HS-5 (cell line): Measurements from ENCODE around the gene C4orf54.

Experiments
- DNase-seq: peaks from one replicate; pipeline ENCODE4 v3.0.0-alpha.2; 2012; ENCODE audit warnings: low read depth

The C4orf54 gene

DNA sequence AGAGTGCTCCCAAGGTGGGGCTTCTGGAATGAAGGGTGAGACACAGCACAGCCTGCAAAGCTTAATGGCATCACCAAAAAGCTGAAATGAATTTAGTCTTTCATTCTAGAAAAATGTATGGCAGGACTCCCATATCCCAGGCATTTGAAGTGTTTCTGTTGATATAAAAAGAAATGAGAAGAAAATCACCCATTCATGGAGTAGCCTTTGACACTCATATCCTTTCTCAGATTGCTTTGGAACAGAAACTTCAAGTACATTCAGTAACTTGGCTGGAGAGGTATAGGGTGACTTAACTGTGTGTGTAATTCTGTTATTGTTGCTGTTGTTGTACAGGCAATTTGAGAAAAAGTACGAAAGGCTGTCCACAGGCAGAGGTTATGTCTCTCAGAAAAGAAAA, 35.3 kb downstream of the C4orf54 start:
- no peak for DNase-seq

DNA sequence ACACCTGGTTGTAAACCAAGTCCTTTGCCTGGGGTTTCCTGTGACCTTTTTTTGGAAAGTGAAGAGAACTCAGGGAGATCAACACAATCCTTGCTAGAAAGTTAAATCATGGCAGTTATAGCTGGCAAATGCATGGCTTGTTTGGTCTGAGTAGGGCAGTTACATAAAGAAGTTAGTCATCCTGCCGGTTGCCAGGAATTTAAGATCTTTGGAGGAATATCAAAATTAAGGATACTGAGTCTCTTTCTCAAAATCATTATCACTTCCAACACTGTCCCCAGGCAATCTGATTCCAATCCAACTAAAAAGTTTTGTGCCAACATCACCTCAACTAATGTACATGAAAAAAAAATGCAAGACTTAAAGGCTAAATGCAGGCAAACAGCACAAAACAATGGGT, 40.3 kb downstream of the C4orf54 start:
- no peak for DNase-seq

DNA sequence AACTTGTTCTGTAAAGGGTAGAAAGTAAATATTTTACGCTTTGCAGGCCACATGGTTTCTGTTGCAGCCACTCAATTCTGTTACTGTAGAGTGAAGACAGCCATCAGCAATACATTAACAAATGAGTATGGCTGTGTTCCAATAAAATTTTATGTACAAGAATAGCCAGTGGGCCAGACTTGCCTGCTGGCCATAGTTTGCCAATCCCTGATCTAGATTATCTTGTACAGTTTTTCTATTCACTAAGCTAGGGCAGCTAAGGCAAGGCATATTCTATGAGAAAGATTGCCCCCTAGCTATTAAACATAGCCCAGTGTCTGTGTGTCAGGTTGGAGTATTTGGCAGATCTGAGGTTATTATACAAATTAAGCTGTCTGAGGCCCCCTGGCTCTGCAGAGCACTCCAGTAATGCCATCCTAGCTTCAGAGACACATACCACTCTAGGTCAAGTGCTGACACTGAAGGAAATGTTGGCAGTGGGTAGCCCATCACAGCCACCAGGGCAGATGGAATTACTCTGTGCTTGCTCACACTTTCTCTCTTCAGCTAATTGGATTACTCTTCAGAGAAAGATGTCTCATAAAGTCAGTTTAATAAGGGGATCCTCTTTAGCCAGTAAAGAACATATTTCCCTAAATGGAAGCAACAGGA, 42.3 kb downstream of the C4orf54 start:
- DNase-seq = no peak

DNA sequence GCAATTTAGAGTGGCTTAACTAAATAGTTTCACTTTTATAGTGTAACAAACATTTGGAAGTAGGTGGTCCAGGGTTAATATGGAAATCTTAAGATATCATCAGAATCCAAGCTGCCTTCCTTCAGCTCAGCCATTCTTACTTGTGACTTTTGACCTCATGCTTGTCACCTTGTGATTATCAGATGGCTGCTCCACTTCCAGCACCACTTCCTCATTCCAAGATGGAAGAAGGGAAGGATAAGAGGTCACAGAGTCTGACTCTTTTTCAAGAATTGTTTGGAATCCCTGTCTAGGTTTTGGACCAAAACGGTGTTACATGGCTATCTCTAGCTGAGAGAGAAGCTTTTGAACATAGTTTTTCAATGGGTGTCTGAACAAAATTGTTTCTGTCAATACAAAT, 43.1 kb downstream of the C4orf54 start:
- no peak for DNase-seq

DNA sequence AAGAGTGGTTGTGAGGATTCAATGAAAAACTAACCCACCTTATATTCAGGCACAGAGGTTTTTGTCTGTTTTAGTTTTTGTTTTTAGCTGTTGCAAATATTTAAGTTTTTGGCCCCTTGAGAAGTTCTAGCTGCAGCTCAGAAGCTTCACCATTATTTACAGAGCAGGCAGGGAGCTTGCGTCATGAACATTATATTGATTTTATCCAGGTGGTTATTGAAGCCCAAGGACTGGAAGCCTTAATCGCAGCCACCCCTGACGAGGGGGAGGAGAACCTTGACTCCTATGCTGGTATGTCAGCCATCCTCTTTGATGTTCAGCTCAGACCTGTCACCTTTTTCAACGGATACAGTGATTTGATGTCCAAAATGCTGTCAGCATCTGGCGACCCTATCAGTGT, 44.9 kb downstream of the C4orf54 start:
- no peak for DNase-seq

DNA sequence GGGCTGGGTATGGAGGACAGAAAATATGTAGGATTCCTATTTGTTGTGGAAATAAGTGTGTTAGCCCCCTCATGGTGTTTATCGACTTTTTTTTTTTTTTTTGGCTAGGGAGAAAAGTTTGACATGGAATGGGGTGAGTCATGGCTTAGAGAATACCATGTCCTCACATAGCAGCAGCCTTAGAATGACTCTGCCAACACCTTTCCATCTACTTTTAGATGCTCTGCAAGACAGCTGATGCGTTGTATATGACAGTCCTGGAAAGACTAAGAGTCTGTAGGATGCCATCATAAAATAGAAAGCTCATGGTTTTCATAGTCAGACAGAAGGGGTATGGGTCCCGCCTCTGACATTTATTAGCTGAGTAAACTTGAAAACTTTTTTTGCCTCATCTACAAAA, 45.3 kb downstream of the C4orf54 start:
- no peak for DNase-seq

DNA sequence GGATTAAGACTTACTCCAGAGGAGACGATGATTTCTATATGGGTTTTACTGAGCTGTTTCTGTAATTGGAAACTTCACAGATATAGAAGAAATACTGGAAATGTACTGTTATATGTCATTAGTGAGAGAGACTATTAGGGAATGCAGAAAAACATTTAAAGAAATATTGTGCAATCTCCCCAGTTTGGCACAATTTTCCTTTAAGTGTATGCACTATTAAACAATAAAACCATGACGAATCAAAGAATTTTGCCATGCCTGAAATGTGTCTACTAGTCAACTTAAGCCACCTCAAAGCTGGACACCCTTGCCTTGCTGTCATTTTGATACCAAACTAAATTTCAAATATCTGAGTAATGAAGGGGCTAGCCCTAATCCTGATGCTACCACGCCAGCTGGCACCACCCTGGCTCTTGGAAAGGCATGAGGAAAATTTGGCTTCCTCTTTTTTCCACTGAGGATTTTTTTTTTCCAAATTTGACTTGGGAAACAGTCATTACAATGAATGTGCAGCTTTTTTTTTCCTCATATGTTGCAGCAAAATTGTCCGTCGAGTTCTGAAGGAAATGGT, 46.9 kb downstream of the C4orf54 start:
- no peak for DNase-seq

DNA sequence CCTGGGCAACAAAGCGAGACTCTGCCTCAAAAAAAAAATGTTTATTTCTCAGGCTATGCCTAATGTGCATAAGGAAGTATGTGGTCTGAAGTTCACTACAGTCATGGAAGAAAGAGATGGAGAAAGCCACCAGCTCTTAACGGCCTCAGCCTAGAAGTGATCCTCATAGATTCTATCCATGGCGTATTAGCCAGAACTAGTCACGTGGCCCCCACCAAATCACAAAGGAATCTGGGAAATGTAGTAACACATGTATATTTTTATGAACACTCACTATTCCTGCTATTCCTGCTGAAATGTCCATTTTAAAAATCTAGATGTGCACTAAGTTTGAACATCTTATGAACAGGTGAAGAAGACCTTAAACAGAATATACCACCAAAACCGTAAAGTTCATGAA, 49.2 kb downstream of the C4orf54 start:
- DNase-seq = no peak
